Stomach (tissue), 4 donors: ENCODE measurements around the gene PYCR2.

ENCODE experiments used
- CTCF ChIP-seq, 7 experiments: fragments of 450-650 bp in 4 of 7; fragments of 200-600 bp in 3 of 7; sonication (generic) in 3 of 7; IDR thresholded peaks; one replicate each; pipeline ENCODE4 v1.5.1; 2016 to 2019; ENCODE audit warnings: antibody characterized with exemption in 7 of 7, control low read depth in 2 of 7, mild to moderate bottlenecking in 1 of 7
- EP300 ChIP-seq: sonication (generic); formaldehyde crosslinking; IDR thresholded peaks from one replicate; pipeline ENCODE4 v1.6.1; 2017; ENCODE audit warnings: antibody characterized with exemption
- POLR2A ChIP-seq, 4 donors: fragments of 450-650 bp; IDR thresholded peaks; one replicate each; pipeline ENCODE4 v1.6.1; 2016; ENCODE audit warnings: antibody characterized with exemption in 4 of 4, control low read depth in 2 of 4, mild to moderate bottlenecking in 1 of 4, moderate library complexity in 1 of 4
- POLR2AphosphoS5 ChIP-seq, 3 donors: sonication (generic); formaldehyde crosslinking; IDR thresholded peaks; one replicate each; pipeline ENCODE4 v1.6.1; 2016; ENCODE audit warnings: antibody characterized with exemption in 3 of 3

DNA sequence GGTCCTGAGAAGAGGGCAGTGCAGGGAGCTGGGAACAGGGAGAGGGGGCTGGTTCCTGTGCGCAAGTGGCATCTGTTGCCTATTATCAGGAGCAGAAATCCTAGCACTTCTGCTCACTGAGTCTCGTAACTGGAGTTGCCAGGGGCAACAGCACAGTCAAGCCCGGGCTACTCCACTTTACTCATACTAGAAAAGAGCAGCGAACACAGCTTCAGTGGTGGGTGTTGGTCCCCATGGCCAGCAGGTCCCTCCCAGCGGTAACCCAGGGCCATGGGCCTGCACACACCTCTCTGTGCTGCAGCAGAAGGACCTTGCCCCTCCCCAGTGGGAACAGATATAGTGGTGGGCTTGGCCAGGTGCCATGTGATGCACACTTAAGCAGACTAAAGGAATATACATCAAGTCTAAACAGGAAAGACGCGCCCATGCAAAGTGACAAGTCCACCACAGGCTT, 8.5 kb downstream of the PYCR2 start:
- no peak for TF ChIP-seq CTCF (IDR thresholded peaks at IDR 0.05)
- TF ChIP-seq EP300 = no peak
- TF ChIP-seq POLR2A (IDR thresholded peaks at IDR 0.05) = no peak
- TF ChIP-seq POLR2AphosphoS5 (IDR thresholded peaks at IDR 0.05) = no peak
